H1 (cell line): ENCODE measurements around the gene ZC3H6. TPM values are rescaled to one million over a fixed set of nuclear protein-coding genes. Genes with fewer than 3 reads are reported as not detected.

Experiments
- CTCF ChIA-PET: fragments of 300-600 bp; sonication (Branson Sonifier 250); formaldehyde crosslinking; loops from one replicate; lab custom pipeline; 2021; ENCODE audit not compliant: partially characterized antibody; lab: Charles Lee
- POLR2A ChIA-PET: fragments of 300-600 bp; sonication (Branson Sonifier 250); formaldehyde crosslinking; loops from one replicate; lab custom pipeline; 2021; ENCODE audit warnings: inconsistent platforms; ENCODE audit not compliant: partially characterized antibody; lab: Charles Lee
- DNase-seq, 2 experiments: peaks; one replicate each; pipeline versions ENCODE4 v3.0.0 to v3.0.0-alpha.2; 2010 to 2022; ENCODE audit warnings: low spot score in 2 of 2, low read depth in 1 of 2, mixed read lengths in 1 of 2
- FAIRE-seq: peaks from 2 replicates; lab custom pipeline; 2011; peaks lifted over from hg19 to GRCh38; lab: Jason Lieb, UNC
- H2AFZ ChIP-seq: 2 replicates; pipeline ENCODE4 v1.8.1; 2012; ENCODE audit warnings: low read length, inconsistent platforms
- H2AK5ac ChIP-seq: 2 replicates; pipeline ENCODE4 v1.6.1; 2013; ENCODE audit warnings: low read depth, low read length
- H2BK120ac ChIP-seq: replicated peaks from 2 replicates; pipeline ENCODE3; 2013; ENCODE audit warnings: low read depth, low read length, inconsistent platforms
- H2BK12ac ChIP-seq: 2 replicates; pipeline ENCODE4 v1.6.1; 2013; ENCODE audit warnings: low read depth, low read length
- H2BK15ac ChIP-seq: 2 replicates; pipeline ENCODE4 v1.6.1; 2013; ENCODE audit warnings: low read length
- H2BK20ac ChIP-seq: 2 replicates; pipeline ENCODE4 v1.6.1; 2013; ENCODE audit warnings: low read length
- H2BK5ac ChIP-seq: 2 replicates; pipeline ENCODE4 v1.6.1; 2013; ENCODE audit warnings: low read depth, low read length
- H3K14ac ChIP-seq: 2 replicates; pipeline ENCODE4 v1.6.1; 2013; ENCODE audit warnings: inconsistent platforms; ENCODE audit not compliant: insufficient read length
- H3K18ac ChIP-seq: 2 replicates; pipeline ENCODE4 v1.6.1; 2013; ENCODE audit warnings: low read length; ENCODE audit errors: extremely low read depth
- H3K23ac ChIP-seq: 2 replicates; pipeline ENCODE4 v1.6.1; 2013; ENCODE audit warnings: inconsistent platforms; ENCODE audit not compliant: insufficient read length
- H3K23me2 ChIP-seq: 2 replicates; pipeline ENCODE4 v1.6.1; 2013; ENCODE audit warnings: low read depth, low read length
- H3K27ac ChIP-seq: 2 replicates; pipeline ENCODE4 v1.6.1; 2011; ENCODE audit warnings: low read depth, low read length, inconsistent platforms
- H3K27me3 ChIP-seq, 4 experiments: replicated peaks in 1 of 4; 1 replicate in 1 of 4; 2 replicates in 3 of 4; pipeline versions ENCODE4 v1.6.1 to v1.8.1; 2011 to 2013; ENCODE audit warnings: low read length in 3 of 4, mild to moderate bottlenecking in 3 of 4, inconsistent platforms in 2 of 4, mixed read lengths in 2 of 4, moderate library complexity in 1 of 4; ENCODE audit not compliant: control insufficient read depth in 3 of 4, insufficient read depth in 3 of 4; ENCODE audit errors: extremely low read depth in 1 of 4
- H3K36me3 ChIP-seq, 4 experiments: 2 replicates each; pipeline versions ENCODE4 v1.6.1 to v1.8.1; 2011 to 2013; ENCODE audit warnings: mild to moderate bottlenecking in 4 of 4, low read length in 3 of 4, moderate library complexity in 2 of 4, control low read depth in 1 of 4, inconsistent platforms in 1 of 4; ENCODE audit not compliant: insufficient read depth in 4 of 4, control insufficient read depth in 2 of 4
- H3K4ac ChIP-seq: replicated peaks from 2 replicates; pipeline ENCODE3; 2013; ENCODE audit warnings: low read length, low read depth, mixed read lengths, inconsistent platforms; ENCODE audit not compliant: insufficient read length
- H3K4me1 ChIP-seq, 4 experiments: replicated peaks in 1 of 4; 1 replicate in 1 of 4; 2 replicates in 3 of 4; pipeline versions ENCODE4 v1.6.1 to v1.8.1; 2011 to 2013; ENCODE audit warnings: low read length in 3 of 4, inconsistent platforms in 2 of 4, mixed read lengths in 1 of 4; ENCODE audit not compliant: insufficient read depth in 4 of 4, control insufficient read depth in 3 of 4
- H3K4me2 ChIP-seq, 2 experiments: 2 replicates each; pipeline versions ENCODE4 v1.6.1 to v1.8.1; 2011 to 2013; ENCODE audit warnings: low read depth in 2 of 2, low read length in 2 of 2, control low read depth in 1 of 2, inconsistent platforms in 1 of 2, mild to moderate bottlenecking in 1 of 2; ENCODE audit not compliant: insufficient read depth in 1 of 2
- H3K4me3 ChIP-seq, 4 experiments: fragments of 200-600, 300-600 bp in 1 of 4; sonication (generic), shearing (Covaris generic), sonication (Bioruptor Twin) in 1 of 4; 2 replicates each; pipeline versions ENCODE4 v1.5.1 to v1.8.1; 2011 to 2016; ENCODE audit warnings: low read length in 4 of 4, low read depth in 3 of 4, control low read depth in 2 of 4, inconsistent platforms in 2 of 4, mild to moderate bottlenecking in 2 of 4, mixed read lengths in 1 of 4, moderate library complexity in 1 of 4; ENCODE audit not compliant: insufficient read depth in 2 of 4; ENCODE audit errors: extremely low read depth in 1 of 4
- H3K56ac ChIP-seq: replicated peaks from 2 replicates; pipeline ENCODE3; 2013; ENCODE audit warnings: low read depth, mild to moderate bottlenecking, mixed read lengths, low read length, inconsistent platforms; ENCODE audit not compliant: insufficient read length
- H3K79me1 ChIP-seq: 2 replicates; pipeline ENCODE4 v1.6.1; 2013; ENCODE audit warnings: low read depth, low read length, control low read depth
- H3K79me2 ChIP-seq, 2 experiments: 2 replicates each; pipeline versions ENCODE4 v1.6.1 to v1.8.1; 2012 to 2013; ENCODE audit warnings: low read length in 2 of 2, mild to moderate bottlenecking in 2 of 2, inconsistent platforms in 1 of 2; ENCODE audit not compliant: insufficient read depth in 2 of 2, control insufficient read depth in 1 of 2
- H3K9ac ChIP-seq, 4 experiments: replicated peaks in 1 of 4; 1 replicate in 1 of 4; 2 replicates in 3 of 4; pipeline versions ENCODE4 v1.6.1 to v1.8.1; 2011 to 2013; ENCODE audit warnings: low read depth in 3 of 4, low read length in 3 of 4, control low read depth in 2 of 4, mild to moderate bottlenecking in 2 of 4, moderate library complexity in 2 of 4, inconsistent platforms in 1 of 4; ENCODE audit errors: extremely low read depth in 1 of 4
- H3K9me3 ChIP-seq, 2 experiments: 2 replicates each; pipeline versions ENCODE4 v1.6.1 to v1.8.1; 2012 to 2013; ENCODE audit warnings: mild to moderate bottlenecking in 2 of 2, moderate library complexity in 2 of 2, control low read depth in 1 of 2, inconsistent platforms in 1 of 2, low read depth in 1 of 2, low read length in 1 of 2, mixed read lengths in 1 of 2; ENCODE audit not compliant: insufficient read depth in 2 of 2
- H4K20me1 ChIP-seq, 2 experiments: replicated peaks in 1 of 2; 2 replicates each; pipeline versions ENCODE3 to v1.8.1; 2011 to 2013; ENCODE audit warnings: inconsistent platforms in 2 of 2, low read length in 2 of 2, mild to moderate bottlenecking in 1 of 2; ENCODE audit not compliant: insufficient read depth in 2 of 2, control insufficient read depth in 1 of 2
- H4K5ac ChIP-seq: 2 replicates; pipeline ENCODE4 v1.6.1; 2013; ENCODE audit warnings: low read length, low read depth, mixed read lengths, inconsistent platforms; ENCODE audit not compliant: insufficient read length
- H4K8ac ChIP-seq: 2 replicates; pipeline ENCODE4 v1.8.0; 2013; ENCODE audit warnings: mild to moderate bottlenecking, moderate library complexity, low read length, inconsistent platforms; ENCODE audit not compliant: insufficient read depth; ENCODE audit errors: extremely low read depth
- H4K91ac ChIP-seq: replicated peaks from 2 replicates; pipeline ENCODE3; 2013; ENCODE audit warnings: low read length, mixed read lengths, inconsistent platforms; ENCODE audit not compliant: insufficient read length
- CBX8 ChIP-seq: fragments of 300-800, 300-1000 bp; sonication (generic); IDR thresholded peaks from 2 replicates; pipeline ENCODE4 v1.7.1; 2016; ENCODE audit warnings: low read depth, low read length, borderline replicate concordance
- CTBP2 ChIP-seq: IDR thresholded peaks from 2 replicates; pipeline ENCODE4 v1.7.0; 2011; ENCODE audit warnings: borderline replicate concordance, mild to moderate bottlenecking, moderate library complexity, mixed read lengths, low read length; ENCODE audit not compliant: insufficient read depth, insufficient read length
- EP300 ChIP-seq, 2 experiments: IDR thresholded peaks; 1 replicate in 1 of 2; 2 replicates in 1 of 2; pipeline ENCODE4 v1.6.1; 2011 to 2012; ENCODE audit warnings: low read depth in 2 of 2, low read length in 2 of 2, mild to moderate bottlenecking in 2 of 2, borderline replicate concordance in 1 of 2, inconsistent platforms in 1 of 2, moderate library complexity in 1 of 2
- NANOG ChIP-seq: IDR thresholded peaks from 2 replicates; pipeline ENCODE4 v1.6.1; 2011; ENCODE audit warnings: low read length, low read depth, mild to moderate bottlenecking, inconsistent platforms; ENCODE audit not compliant: insufficient read depth, poor library complexity, severe bottlenecking
- POLR2A ChIP-seq, 2 experiments: IDR thresholded peaks; 1 replicate in 1 of 2; 2 replicates in 1 of 2; pipeline ENCODE4 v1.6.1; 2011; ENCODE audit warnings: low read depth in 2 of 2, low read length in 2 of 2, mild to moderate bottlenecking in 2 of 2; ENCODE audit errors: control extremely low read depth in 1 of 2
- RXRA ChIP-seq: IDR thresholded peaks from 2 replicates; pipeline ENCODE4 v1.6.1; 2011; ENCODE audit warnings: low read depth, mild to moderate bottlenecking, low read length, moderate library complexity; ENCODE audit not compliant: insufficient read depth
- SAP30 ChIP-seq: fragments of 300-600 bp; sonication (generic); IDR thresholded peaks from 2 replicates; pipeline ENCODE4 v1.7.1; 2012; ENCODE audit warnings: low read length, moderate library complexity, mild to moderate bottlenecking, inconsistent platforms; ENCODE audit not compliant: insufficient read depth, insufficient replicate concordance
- SIX5 ChIP-seq: IDR thresholded peaks from 2 replicates; pipeline ENCODE4 v1.6.1; 2011; ENCODE audit warnings: mild to moderate bottlenecking, low read depth, low read length
- WGBS, 2 experiments: shearing (Covaris generic) in 1 of 2; methylation state at CpG; one replicate each; pipeline versions ENCODE4 v1.1.6 to v1.1.7; 2013 to 2015; ENCODE audit warnings: low lambda C conversion rate in 2 of 2, mixed read lengths in 2 of 2, inconsistent platforms in 1 of 2, low coverage in 1 of 2, missing lambda C conversion rate in 1 of 2; ENCODE audit not compliant: insufficient replicate concordance in 2 of 2, insufficient coverage in 1 of 2, insufficient read length in 1 of 2; ENCODE audit errors: extremely low coverage in 1 of 2, missing lambda C conversion rate in 1 of 2; 5-methylcytosine and 5-hydroxymethylcytosine counted together
- polyA plus RNA-seq, 7 experiments: library from polyadenylated mRNA; depleted of rRNA in 3 of 7; stranded (reverse) in 5 of 7; unstranded in 2 of 7; fragments of >200 nt in 5 of 7; fragments of 200-250 nt in 2 of 7; gene quantifications; 1 replicate in 5 of 7; 2 replicates in 1 of 7; 4 replicates in 1 of 7; pipeline versions ENCODE4 v1.2.1 to v1.2.3, GENCODE V29; 2011 to 2013; ENCODE audit warnings: missing spikeins in 2 of 7, mixed read lengths in 2 of 7
- total RNA-seq: library from RNA; stranded (reverse); fragmentation: NEBNext Ultra II Directional; extraction: Animal tissue kit (Norgen Biotek cat#: 25700); gene quantifications from 2 replicates; pipeline ENCODE4 v1.2.1, GENCODE V29; 2021
- TF ChIP-seq, protein P1 (sequence below), 3 experiments: IDR thresholded peaks; 1 replicate in 2 of 3; 2 replicates in 1 of 3; pipeline versions ENCODE4 v1.5.1 to v1.6.1; 2011; ENCODE audit warnings: low read length in 3 of 3, mild to moderate bottlenecking in 3 of 3, inconsistent platforms in 2 of 3, low read depth in 1 of 3, moderate library complexity in 1 of 3; ENCODE audit not compliant: insufficient read depth in 1 of 3; ENCODE audit errors: control extremely low read depth in 1 of 3

Gene ZC3H6
- total and polyA plus RNA-seq, 2 of the 8 experiments (the other 6 are each of a cell fraction or from before 2014, with no cell fraction given): 1.4 to 6.9 TPM

DNA sequence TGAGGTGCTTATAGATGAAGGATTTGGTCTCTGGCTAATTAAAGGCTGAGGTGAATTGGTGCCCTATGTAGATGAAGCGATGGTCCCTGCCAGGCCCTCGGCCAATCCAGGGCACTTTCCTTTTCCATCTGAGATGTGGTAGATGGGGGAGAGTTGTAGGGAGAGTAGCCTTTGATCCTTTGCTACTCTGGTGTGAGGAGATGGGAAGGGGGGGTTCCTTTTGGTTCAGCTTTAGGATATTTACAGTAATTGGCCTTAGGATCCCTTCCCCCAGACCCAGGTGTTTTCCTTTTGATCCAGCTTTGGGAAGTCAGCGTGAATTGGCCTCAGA is 15.1 kb upstream of the ZC3H6 start:
- H3K4me1 ChIP-seq: peaks cover 0 to 4% (median 0%) of the 10 kb centered on the region in 4 experiments; a peak in 2 of 7 replicates
- no peak overlapping the region for H3K56ac ChIP-seq
- no peaks in the 10 kb centered on the region for H3K79me2 ChIP-seq
- H2AK5ac ChIP-seq: no peak overlapping the region
- H4K5ac ChIP-seq: no peak overlapping the region
- FAIRE-seq (no peak), DNase-seq (no peak)
- no peak overlapping the region for H4K8ac ChIP-seq
- ChIA-PET POLR2A (interaction anchor here (1.6 to 2.6 kb wide), 2 partner anchors 12 to 174 kb away, joined by 4 to 9 read pairs; partner anchors contain the start of gene RGPD8), CTCF (interaction anchor here (0.8 to 3.4 kb wide), 11 partner anchors 10 to 241 kb away, joined by 3 to 17 read pairs (median 4); no protein-coding TSS in a partner anchor)
- no peaks in the 10 kb centered on the region for H3K23me2 ChIP-seq
- 85% methylated on average over 3 of the region's 3 CpGs; no CpG with 5 or more reads in 1 of the 2 experiments for WGBS, 2 experiments
- no peak overlapping the region for H3K23ac ChIP-seq
- H3K4me2 ChIP-seq: no peak overlapping the region
- no peak overlapping the region for H2BK15ac ChIP-seq
- no peak overlapping the region for H2BK20ac ChIP-seq
- no peaks in the 10 kb centered on the region for H3K27me3 ChIP-seq
- H3K36me3 ChIP-seq: no peaks in the 10 kb centered on the region
- no peak overlapping the region for H3K27ac ChIP-seq
- H2AFZ ChIP-seq: peak overlapping the region; percentile 98
- H3K9ac ChIP-seq: no peak overlapping the region
- H2BK12ac ChIP-seq: 0 out of 2 replicates have a peak overlapping the region, but pooled peaks have one; percentile 51
- no peak overlapping the region for H3K14ac ChIP-seq
- H3K79me1 ChIP-seq: no peaks in the 10 kb centered on the region
- H2BK120ac ChIP-seq: no peak overlapping the region
- TF ChIP-seq SIX5 (no peak), CTBP2 (no peak), EP300 (IDR thresholded peaks at IDR 0.05; ENCODE audit: borderline replicate concordance in 1 of 2, low read depth in 2 of 2, low read length in 2 of 2) (no peak), RXRA (no peak), CBX8 (no peak), POLR2A (IDR thresholded peaks at IDR 0.05; ENCODE audit: control extremely low read depth in 1 of 2, low read depth in 2 of 2, low read length in 2 of 2) (no peak), NANOG (no peak), SAP30 (no peak)
- TF ChIP-seq, protein P1, sequence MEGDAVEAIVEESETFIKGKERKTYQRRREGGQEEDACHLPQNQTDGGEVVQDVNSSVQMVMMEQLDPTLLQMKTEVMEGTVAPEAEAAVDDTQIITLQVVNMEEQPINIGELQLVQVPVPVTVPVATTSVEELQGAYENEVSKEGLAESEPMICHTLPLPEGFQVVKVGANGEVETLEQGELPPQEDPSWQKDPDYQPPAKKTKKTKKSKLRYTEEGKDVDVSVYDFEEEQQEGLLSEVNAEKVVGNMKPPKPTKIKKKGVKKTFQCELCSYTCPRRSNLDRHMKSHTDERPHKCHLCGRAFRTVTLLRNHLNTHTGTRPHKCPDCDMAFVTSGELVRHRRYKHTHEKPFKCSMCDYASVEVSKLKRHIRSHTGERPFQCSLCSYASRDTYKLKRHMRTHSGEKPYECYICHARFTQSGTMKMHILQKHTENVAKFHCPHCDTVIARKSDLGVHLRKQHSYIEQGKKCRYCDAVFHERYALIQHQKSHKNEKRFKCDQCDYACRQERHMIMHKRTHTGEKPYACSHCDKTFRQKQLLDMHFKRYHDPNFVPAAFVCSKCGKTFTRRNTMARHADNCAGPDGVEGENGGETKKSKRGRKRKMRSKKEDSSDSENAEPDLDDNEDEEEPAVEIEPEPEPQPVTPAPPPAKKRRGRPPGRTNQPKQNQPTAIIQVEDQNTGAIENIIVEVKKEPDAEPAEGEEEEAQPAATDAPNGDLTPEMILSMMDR (IDR thresholded peaks at IDR 0.05; ENCODE audit: control extremely low read depth in 1 of 3, insufficient read depth in 1 of 3, low read depth in 1 of 3, low read length in 3 of 3): no peak
- no peak overlapping the region for H3K4me3 ChIP-seq
- H2BK5ac ChIP-seq: no peak overlapping the region
- no peak overlapping the region for H4K91ac ChIP-seq
- H4K20me1 ChIP-seq: no peaks in the 10 kb centered on the region
- no peak overlapping the region for H3K18ac ChIP-seq
- no peak overlapping the region for H3K4ac ChIP-seq
- H3K9me3 ChIP-seq: peaks cover 0 to 6% of the 10 kb centered on the region in 2 experiments; a peak in 1 of 4 replicates
